22Rv1 (cell line): ENCODE data around the gene VARS1.

Experiments used
- CTCF ChIP-seq: fragments of 450-650 bp; IDR thresholded peaks from 2 replicates; pipeline ENCODE4 v1.5.1; 2017; ENCODE audit warnings: mild to moderate bottlenecking
- ZFX ChIP-seq: fragments of 450-650 bp; IDR thresholded peaks from 2 replicates; pipeline ENCODE4 v1.6.1; 2017; ENCODE audit warnings: antibody characterized with exemption, borderline replicate concordance

DNA sequence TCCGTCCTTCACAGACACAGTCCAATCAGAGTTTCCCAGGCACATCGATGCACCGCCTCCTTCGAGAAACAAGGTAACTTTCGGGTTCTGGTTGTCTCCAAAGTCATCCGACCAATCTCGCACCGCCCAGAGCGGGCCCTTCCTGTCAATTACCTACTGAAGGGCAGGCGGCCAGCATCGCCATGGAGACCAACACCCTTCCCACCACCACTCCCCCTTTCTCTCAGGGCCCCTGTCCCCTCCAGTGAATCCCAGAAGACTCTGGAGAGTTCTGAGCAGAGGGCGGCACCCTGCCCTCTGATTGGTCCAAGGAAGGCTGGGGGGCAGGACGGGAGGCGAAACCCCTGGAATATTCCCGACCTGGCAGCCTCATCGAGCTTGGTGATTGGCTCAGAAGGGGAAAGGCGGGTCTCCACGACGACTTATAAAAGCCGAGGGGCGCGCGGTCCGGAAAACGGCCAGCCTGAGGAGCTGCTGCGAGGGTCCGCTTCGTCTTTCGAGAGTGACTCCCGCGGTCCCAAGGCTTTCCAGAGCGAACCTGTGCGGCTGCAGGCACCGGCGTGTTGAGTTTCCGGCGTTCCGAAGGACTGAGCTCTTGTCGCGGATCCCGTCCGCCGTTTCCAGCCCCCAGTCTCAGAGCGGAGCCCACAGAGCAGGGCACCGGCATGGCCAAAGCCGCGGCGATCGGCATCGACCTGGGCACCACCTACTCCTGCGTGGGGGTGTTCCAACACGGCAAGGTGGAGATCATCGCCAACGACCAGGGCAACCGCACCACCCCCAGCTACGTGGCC lies 31.9 kb upstream of the VARS1 start, which contains the start of gene HSPA1B:
- TF ChIP-seq CTCF (no peak), ZFX (no peak)
